GM13977 (cell line): ENCODE results near the gene C6orf89.

Experiments
- DNase-seq: peaks from one replicate; pipeline ENCODE4 v3.0.0; 2012; ENCODE audit warnings: low spot score
- in situ Hi-C: fragments of 300-500 bp; cut with MboI; formaldehyde crosslinking; loops from one replicate; pipeline ENCODE4 v1.12.0; 2022; ENCODE audit warnings: low sequenced_read_pairs, low pct_unique_long_range_greater_than_20kb, mixed read lengths, inconsistent platforms; ENCODE audit not compliant: unreplicated experiment
- TF ChIP-seq, protein P1 (sequence below): IDR thresholded peaks from 2 replicates; pipeline ENCODE4 v1.5.1; 2012; ENCODE audit warnings: mild to moderate bottlenecking, control low read depth; ENCODE audit not compliant: insufficient read depth; ENCODE audit errors: extremely low read depth, missing control alignments

C6orf89 gene

GRCh38 chr6:36853325-36853724 is 32.4 kb upstream of the C6orf89 start:
- no peak for DNase-seq
- TF ChIP-seq, protein P1, sequence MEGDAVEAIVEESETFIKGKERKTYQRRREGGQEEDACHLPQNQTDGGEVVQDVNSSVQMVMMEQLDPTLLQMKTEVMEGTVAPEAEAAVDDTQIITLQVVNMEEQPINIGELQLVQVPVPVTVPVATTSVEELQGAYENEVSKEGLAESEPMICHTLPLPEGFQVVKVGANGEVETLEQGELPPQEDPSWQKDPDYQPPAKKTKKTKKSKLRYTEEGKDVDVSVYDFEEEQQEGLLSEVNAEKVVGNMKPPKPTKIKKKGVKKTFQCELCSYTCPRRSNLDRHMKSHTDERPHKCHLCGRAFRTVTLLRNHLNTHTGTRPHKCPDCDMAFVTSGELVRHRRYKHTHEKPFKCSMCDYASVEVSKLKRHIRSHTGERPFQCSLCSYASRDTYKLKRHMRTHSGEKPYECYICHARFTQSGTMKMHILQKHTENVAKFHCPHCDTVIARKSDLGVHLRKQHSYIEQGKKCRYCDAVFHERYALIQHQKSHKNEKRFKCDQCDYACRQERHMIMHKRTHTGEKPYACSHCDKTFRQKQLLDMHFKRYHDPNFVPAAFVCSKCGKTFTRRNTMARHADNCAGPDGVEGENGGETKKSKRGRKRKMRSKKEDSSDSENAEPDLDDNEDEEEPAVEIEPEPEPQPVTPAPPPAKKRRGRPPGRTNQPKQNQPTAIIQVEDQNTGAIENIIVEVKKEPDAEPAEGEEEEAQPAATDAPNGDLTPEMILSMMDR = no peak
- in situ Hi-C loops = no loop called here

GRCh38 chr6:36855750-36856149 is 30.0 kb upstream of the C6orf89 start:
- in situ Hi-C loops = no loop called here
- DNase-seq = no peak
- TF ChIP-seq, protein P1 = no peak

- no peak for DNase-seq
- in situ Hi-C loops = no loop called here
- TF ChIP-seq, protein P1 = no peak
These were observed 29.5 kb upstream of the C6orf89 start for GRCh38 chr6:36856277-36856676.

DNA sequence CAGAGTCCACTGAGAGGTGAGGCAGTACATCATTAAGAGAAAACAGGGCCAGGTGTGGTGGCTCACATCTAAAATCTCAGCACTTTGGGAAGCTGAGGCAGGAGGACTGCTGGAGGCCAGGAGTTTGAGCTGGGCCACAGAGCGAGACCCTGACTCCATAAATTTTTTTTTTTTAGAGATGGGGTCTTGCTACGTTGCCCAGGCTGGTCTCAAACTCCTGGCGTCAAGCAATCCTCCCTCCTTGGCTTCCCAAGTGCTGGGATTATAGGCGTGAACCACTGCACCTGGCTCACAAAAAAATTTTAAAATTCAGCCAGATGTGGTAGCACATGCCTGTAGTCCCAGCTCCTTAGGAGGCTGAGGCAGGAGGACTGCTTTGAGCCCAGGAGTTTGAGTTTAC is 28.4 kb upstream of the C6orf89 start:
- in situ Hi-C loops = no loop called here

GRCh38 chr6:36858407-36858981 is 27.3 kb upstream of the C6orf89 start:
- DNase-seq = no peak
- TF ChIP-seq, protein P1 = no peak
- in situ Hi-C loops = no loop called here

More for the DNA sequence above, 28.4 kb upstream of the C6orf89 start:
- no peak for DNase-seq
- TF ChIP-seq, protein P1 = no peak

DNA sequence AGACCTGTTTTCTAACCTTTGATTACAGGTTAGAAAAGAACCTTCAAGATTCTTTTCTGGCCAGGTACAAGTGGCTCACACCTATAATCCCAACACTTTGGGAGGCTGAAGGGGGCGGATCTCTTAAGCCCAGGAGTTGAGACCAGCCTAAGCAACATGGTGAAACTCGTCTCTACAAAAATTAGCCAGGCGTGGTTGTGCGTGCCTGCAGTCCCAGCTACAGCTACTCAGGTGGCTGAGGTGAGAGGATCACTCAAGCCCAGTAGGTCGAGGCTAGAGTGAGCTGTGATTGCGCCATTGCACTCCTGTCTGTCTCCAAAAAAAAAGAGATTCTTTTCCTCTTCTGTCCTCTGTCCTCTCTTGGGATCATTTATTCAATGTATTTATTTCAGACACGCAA is 25.6 kb upstream of the C6orf89 start:
- DNase-seq = no peak
- in situ Hi-C loops = no loop called here
- TF ChIP-seq, protein P1 = no peak

DNA sequence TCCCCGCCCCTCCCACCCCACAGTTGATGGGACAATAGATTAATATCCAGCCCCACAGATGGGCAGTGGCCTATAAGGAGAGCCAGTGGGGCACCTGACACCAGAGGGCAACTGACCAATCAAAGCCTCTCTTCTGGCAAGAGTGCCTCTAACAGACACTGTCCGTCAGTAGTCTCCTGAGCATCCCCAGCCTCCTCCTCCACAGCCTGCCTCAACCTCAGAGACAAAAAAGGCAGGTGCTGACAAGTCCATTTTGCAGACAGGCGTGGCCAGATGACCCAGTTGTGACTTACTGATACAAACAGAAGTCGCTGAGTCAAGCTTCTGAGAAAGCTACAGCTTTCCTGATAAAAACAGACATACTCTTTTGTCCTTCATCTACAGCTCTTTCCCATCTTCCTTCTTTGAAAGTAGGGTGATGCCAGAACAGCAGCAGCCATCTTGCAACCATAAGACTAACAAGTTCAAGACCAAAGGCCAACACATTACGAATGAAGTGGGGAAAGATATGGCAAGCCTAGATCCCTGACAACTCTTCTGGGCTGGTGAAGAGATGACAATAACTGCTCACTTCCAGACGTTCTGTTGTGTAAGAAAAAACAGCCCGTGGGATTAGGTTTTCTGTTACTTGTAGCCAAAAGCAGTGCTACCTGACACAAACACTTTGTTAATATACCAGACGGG is 23.4 kb upstream of the C6orf89 start:
- no peak for DNase-seq
- in situ Hi-C loops = no loop called here
- TF ChIP-seq, protein P1 = no peak
